ENCODE measurements around the gene ASB1.

GRCh38 chr2:238476258-238476657 is 49.5 kb downstream of the ASB1 start:
- TF ChIP-seq CBX3 (IDR thresholded peaks at IDR 0.05; ENCODE audit: borderline replicate concordance in 1 of 2, low read length in 2 of 2) (no peak), ZSCAN29 (IDR thresholded peaks at IDR 0.05) (no peak), EHMT2 (IDR thresholded peaks at IDR 0.05) (no peak)
